GM20431 (cell line): ENCODE results near the gene SSTR3.
"Not testable (repeated sequence)": the region's sequence is repeated elsewhere in the genome, so short reads cannot be mapped to it uniquely, and the experiment has no call there.

Source experiments
- in situ Hi-C: fragments of 300-500 bp; cut with MseI, MboI; formaldehyde crosslinking; loops from one replicate; pipeline ENCODE4 v1.15.0; 2020; ENCODE audit warnings: low sequenced_read_pairs; ENCODE audit not compliant: unreplicated experiment

Gene SSTR3

DNA sequence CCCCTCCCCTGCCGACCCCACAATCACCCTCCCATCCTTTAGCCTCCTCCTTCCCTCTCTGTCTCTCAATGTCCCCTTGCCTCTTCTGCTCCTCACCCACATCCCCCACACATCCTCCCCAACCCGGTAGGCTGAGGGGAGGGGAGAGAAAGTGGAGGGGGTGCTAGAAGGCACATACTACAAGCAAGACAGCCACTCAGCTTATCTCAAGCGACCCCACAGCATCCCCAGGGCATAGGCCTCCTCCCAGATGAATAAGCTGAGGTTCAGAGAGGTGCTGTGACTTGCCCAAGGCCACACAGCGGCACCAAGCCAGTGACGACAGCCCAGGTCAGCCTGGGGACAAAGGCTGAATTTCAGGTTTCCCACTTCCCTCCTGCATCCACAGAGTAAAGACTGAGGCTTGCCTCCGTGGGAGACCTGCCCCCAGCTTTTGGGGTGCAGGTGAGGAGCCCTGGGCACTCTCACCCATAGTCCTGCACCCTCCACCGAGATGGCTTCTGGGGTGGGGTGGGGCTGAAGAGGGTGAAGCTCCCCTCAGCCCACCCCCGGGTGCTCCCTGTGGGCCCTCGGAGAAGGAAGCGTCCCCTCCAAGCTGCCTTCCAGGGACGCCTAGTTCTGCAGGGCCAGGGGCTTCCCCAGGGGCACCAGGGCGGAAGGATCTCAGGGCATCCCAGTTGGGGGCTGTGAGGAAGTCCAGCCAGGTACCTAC is 31.3 kb upstream of the SSTR3 start:
- in situ Hi-C loops = no loop called here

DNA sequence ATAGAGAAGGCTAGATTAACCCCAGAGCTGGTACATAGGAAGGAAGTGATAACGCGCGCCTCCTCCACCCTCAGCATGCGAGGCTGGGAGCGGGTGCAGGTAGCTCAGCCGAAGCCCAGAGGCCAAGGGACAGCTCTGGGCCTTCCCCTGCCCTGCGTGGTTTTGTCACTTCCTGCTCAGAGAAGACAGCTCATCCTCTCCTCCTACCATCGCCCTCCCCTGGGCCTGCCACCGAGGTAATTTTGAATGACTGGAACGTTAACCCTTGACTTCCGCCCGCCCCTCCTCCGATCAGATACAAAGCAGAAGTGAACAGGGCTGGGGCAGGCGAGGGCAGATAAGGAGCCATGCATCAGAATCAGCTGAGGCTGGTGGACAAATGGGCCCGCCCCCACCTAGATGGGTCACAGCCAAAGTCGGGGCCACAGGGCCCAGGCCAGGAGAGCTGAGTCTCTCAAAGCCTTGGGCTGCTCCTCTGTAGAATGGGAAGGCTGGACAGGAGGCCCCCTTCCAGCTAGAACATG is 30.2 kb upstream of the SSTR3 start:
- in situ Hi-C loops = no loop called here

DNA sequence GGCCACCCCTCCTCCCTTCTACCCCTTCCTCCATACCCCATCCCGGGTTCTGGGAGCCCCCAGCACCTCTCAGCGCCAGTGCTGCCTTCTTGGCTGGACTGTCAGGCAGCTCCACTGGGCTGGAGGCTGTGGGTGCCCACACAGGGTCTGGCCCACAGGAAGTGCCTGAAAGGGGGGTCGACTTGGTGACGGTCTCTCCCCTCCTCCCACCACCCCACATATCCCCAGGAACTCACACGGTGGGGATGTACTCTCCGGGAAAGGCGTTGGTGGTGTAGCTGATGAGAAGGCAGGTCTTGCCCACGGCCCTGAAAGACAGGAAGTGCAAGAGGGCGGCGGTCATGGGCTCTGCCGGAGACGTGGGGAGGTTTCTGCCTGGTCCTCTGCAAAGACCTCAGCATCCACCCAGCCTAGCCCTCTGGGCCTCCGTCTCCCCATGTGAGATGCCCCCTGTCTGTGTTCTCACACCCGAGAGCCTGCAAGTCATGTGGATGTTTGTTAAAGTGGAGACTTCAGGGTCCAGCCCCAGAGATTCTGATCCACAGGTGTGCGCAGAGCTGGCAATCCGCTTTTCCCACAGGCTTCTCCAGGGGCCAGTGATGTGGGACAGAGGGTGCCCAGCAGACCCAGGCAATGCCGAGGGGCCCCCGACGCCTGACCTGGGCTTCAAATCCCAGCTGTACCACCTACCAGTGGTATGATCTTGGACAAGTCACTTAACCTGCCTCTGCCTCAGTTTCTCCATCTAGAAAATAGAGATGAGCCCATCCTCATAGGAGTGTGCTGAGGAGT is 29.3 kb upstream of the SSTR3 start:
- in situ Hi-C loops = no loop called here

DNA sequence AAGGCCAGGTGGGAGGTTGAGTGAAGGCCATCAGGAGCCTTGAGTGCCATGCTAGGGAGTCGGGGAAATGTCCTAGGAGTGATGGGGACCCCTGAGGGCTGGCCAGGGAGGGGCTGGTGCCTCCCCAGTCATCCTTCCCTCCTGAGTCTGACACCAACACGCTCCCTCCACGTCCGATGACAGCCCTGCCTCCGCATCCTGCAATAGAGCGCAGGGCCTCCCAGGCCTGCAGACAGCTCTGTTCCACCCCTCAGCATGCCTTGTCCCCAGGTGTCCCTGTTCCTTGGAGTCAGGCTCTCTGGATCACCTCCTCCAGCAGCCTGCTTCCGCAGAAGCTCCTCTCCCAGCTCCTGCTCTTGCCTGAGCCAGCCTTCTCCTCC is 28.7 kb upstream of the SSTR3 start:
- in situ Hi-C loops = no loop called here

DNA sequence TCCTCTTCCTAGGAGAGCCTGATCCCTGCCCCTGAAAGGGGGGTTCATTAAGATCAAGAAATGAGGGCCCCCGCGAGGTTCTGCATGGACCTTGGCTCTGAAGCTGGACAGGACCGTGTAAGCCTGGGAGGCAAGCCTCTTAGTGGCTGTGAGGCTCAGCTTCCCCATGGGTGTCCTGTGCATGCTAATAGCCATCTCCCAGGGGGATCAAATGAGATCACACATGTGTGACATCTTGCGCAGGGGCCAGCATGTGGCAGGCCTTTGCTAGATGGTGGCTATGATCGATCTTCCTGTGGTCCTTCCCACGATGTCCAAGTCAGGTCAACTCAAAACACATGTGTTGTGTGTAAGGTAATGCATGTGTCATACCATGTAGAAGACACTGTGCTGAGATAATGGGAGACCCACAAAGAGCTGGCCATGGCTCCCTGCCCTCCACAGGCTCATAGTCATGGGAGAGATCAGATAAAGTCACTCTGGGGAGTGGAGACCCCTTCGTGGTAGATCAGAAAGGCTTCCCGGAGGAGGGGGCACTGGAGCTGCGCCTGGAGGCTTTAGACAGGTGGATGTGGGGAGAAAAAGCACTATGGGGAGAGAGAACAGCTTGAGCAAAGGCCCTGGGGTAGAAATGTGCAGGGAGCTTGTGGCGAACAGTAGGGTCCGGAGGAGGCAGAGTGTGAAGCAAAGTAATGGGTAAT is 28.1 kb upstream of the SSTR3 start:
- in situ Hi-C loops = no loop called here

DNA sequence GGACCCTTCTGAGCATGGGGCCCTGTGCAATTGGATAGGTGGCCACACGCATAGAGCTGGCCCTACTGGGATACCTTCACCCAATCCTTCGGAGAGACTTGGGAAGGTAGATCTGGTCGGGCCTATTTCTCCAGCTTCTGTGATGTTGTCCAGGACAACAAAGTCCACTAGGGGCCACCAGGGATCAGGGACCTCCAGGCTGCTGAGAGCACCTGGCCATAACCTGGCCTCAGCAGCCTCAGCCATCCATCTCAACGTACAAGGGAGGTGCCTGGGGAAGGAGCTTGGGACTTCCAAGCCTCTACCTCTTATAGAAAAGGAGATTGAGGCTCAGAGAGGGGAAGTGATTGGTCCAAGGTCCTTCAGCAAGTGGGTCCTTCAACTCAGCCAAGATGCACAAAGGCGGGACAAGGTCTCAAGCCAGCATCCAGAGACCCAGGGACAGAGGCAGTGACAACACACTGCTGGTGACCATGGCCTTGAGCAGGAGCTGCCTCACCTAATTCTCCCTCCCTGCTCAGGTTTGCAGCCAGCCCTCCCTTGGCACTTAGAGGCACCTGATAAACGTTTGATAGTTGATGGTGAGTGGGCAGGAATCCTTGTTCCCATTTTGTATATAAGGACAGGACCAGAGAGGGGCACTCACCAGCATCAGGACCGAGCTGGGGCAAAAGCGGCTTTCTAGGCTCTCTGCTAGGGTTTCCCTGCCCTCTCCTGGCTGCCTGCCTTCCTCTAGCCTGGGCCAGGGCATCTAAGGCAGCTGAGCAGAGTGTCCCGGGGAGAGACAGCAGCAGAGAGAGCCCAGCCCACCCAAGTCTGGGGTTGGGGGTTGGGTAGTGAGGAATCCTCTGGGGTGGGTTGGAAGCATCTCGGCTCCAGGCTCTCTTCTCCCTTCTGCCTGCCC is 27.3 kb upstream of the SSTR3 start:
- in situ Hi-C loops = no loop called here

DNA sequence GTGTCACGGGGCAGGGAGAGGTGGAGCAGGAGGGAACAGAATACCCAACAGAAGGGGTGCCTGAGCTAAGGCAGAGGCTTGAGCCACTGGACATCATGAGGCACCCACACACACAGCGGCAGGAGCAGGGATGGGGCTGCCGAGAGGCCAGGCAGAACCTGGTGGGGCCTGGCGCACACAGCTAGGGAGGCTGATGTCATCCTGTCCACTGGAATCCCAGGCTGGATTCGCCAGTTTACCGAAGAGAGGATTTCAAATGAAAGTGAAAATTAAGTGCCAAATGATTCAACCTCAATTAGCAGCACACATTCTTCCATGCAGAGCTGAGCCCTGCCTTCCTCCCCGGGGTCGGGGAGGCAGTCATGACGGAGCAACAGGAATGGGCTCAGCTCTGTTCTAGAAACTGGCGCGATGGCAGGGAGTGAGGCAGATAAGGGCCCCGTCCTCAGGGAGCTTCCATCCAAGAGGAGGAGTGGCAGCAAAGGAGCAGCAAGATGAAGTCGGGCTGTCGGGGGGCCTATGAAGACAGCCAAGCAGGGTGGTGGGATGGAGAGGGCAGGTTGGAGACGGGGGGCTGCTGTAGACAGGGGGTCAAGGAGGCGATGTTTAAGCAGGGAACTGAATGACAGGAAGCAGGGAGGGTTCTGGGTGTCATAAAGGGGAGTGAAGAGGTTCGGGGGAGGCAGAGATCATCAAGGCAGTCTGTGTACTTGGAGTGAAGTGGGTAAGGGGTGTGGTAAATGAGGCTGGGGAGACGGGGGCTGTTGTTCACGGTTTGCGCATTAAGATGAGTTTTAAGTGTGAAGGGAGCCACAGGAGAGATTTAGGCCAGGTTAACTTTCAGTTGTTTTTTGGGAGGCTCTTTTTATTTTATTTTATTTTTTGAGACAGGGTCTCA is 25.3 kb upstream of the SSTR3 start:
- in situ Hi-C loops = no loop called here

DNA sequence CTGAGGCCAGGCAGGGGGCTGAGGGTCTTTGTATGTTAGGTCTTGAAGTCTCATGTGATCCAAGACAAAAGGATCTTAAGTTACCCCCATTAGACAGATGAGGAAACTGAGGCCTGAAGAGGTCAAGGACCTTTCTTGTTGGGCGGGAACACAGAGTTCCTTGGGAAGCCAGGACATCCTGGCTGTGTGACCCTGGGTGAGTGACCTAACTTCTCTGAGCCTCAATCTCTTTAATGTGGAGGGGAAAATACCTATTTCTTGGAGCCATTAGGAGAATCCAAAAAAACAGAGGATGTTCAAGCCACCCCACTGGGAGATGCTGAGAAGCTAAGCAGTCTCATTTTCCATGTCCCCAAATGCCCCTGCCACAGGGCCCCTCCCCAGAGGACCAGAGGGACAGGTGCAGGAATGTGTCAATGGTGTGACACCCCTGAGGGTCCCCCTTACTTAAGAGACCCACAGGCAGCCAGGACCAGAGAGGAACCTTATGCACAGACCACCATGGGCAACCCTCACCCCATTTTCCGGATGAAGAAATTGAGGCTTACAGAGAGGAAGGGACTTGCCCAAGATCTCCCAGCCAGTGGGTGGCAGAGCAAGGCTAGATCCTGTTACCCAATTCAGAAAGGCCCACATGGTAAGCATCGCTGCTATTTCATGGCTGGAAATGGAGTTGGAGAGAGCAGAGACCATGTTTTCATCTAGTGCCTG is 23.8 kb upstream of the SSTR3 start:
- in situ Hi-C loops = no loop called here

DNA sequence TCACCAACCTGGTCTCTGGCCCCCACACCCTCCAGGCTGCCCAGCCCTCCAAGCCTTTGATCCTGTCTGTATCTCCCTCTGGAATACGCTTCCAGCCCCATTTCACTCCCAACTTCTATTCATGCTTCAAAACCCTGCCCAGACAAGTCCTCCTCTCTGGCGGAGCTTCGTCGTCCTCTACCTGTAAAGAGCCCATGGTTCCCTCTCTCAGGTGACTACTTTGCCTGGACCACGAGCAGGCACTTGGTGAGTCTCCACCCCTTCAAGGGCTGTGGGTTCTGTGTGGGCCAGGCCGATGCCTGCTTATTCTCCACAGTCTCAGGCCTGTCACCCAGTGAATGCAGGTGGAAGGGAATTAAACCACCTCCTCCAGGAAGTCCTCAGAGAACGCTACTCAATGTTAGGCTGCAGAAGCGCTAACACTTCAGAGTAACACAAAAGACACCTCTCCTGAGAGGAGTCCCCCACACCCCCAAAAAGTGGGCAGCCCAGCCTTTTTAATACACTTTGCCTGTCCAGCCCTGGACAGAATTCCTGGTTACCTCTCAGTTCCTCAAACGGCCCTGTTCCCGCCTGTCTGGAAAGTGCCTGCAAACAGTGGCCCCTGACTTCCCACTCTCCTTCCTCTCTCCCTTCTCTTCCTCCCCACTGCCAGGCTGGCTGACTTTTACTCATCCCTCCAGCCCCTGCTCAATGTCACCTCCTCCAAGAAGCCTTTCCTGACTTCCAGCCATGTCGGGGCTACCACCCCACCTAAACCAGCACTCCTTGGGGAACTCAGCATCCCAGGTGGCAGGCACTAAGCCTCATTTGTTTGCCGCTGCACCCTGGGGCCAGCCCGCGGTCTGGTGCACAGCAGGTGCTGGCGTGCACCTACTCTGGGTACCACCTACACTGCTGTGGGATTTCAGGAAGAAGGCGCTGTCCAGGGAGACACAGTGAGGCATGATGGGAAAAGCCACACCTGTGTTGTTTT is 22.7 kb upstream of the SSTR3 start:
- in situ Hi-C loops = no loop called here

DNA sequence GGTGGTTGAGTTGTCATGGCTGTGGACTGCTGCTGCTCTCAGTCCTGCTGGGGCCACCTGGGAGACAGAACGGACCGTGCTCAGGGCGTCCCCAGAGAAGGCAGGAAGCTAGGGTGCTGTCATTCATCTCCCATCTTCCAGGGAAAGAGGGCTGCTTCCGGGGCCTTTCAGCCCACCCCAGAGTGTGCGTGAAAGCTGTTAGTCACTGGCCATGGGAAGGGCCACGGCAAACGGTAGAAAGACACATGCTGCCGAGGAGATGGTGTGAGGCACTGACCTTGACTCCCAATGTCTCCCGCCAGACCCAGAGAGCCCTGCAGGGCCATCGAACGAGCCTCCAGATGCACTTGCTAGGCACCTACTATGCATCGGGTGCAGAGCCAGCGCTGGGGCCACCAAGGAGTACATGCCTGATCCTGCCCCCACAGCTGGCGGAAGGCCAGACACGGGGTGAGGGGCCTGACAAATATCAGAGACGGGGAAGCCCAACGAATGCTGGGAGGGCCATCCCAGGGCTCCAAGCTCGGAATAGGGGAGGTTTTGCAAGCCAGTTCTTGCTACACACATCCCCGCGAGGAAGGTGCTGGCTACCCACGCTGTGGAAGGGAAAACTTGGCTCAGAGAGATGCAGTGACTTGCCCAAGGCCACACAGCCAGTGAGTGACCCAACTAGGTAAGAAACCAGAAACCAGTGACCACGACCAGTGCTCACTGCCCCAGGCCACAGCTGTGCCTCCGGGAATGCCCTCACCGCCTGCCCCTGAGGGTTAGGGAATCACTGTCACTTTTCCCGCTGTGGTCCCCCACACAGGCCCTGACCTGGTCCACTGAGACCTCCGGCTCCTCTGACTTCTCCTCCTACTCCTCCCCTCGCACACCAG is 21.7 kb upstream of the SSTR3 start:
- in situ Hi-C loops = no loop called here

DNA sequence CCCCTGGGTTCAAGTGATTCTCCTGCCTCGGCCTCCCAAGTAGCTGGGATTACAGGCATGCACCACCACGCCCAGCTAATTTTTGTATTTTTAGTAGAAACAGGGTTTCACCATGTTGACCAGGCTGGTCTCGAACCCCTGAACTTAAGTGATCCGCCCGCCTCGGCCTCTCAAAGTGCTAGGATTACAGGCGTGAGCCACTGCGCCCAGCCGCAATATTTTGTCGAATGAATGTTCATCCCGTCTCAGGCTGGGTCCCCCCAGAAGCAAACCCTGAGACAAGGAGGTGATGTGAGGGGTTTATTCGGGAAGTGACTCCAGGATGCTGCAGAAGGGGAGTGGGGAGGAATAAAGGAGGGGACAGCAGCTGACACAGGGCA is 21.1 kb upstream of the SSTR3 start:
- in situ Hi-C loops = not testable (repeated sequence)

DNA sequence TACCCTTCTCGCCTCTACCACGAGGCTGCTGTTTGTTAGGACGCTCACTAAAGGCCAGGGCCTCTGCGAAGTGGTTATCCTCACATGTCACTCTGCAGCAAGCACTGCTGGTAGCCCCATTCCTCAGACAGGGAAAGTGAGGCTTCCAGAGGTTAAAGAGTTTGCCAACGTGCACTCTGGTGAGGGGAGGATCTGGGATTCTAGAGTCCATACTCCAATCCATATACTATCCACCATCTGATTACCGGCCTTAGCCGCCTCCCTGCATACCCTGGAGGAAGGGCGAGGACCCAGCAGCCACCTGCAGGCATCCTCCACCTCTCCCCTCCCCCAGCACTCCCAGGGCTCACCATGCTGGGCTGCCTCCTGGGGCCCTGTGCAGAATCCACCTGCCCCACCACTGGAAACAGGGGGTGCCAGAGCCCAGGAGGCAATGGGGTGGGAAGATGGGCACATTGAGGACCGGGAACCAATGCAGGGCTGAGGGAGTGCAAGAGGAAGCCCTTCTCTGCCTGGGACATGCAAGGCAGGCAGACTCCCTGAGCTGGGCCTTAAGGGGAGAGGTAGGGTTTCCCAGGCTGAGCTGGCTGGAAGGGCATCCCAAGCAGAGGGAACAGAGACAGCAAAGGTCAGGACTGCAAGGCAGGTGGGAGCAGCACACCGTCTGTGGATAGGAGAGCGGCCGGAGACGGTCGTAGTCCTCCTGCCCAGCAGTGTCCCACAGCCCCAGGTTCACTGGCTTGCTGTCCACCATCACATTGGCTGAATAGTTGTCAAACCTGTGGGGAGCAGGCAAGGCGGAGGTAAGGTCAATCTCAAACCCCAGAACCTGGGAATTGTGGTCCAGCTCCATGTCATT is 20.1 kb upstream of the SSTR3 start:
- in situ Hi-C loops = no loop called here

DNA sequence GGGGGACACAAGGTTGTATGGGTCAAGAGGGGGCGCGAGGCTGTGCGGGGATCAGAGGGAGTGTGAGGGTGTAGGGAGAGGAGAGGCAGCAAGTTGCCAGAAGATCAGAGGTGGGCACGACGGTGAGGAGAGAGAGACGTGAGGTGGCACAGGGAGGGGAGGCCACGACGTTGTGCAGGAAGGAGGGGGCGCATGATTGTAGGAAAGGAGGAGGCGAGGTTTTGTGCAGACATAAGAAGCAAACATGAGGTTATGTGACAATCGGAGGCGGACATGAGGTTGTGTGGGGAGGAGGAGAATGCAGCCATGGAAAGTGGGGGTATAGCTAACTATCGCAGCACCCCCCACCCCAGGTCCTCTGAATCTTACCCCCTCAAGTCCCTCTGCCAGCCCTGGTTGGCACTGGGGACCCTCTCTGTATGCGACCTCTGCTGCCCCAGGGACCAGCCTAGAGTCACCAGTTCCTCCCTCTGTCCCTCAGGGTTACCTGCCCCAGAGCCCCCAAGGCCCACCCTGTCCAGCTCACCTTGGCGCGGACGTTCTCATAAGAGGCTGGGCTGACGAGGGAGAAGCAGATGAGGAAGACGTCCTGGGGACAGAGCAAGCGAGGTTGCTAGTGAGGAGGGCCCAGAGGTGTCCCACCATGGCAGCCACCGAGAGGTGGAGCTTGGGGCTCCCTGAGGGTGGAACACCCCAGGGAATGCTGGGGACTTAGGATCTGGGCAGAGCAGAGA is 19.3 kb upstream of the SSTR3 start:
- in situ Hi-C loops = no loop called here

DNA sequence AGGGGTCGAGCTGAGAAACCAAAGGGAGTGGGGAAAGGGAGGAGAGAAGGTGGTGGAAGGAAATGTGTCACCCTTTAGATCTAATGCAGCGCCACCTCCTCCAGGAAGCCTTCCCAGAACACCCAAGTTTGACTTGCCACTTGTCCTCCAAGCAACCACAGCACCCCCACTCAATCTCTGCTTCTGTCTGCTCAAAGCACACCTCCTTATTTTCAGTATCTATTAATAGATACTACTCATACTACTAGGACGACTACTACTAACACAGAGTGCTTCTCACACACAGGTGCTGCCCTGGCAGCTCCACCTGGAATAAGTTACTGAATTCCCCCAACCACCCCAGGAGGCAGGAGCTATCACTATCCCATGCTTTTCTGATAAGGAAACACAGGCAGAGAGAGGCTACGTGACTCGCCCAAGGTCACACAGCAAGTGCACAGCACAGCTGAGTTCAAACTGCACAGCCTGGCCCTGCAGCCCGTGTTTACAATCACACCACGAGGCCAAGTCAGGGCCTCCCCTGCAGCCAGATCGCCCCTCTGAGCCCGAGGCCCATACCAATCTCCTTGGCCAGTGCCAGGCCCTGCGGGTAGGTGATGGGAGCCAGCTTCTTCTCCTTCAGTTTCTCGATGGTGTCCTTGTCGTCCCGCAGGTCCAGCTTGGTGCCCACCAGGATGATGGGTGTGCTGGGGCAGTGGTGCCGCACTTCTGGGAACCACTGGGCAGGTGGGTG is 18.6 kb upstream of the SSTR3 start:
- in situ Hi-C loops = no loop called here
